Measurements from ENCODE around the gene ARSI. TPM values are rescaled to one million over a fixed set of nuclear protein-coding genes. Genes with fewer than 3 reads are reported as not detected.

Gene ARSI
- polyA plus RNA-seq, 1 of the 3 experiments (the other 2 are of a cell fraction): 0.20 TPM

GRCh38 chr5:150321784-150322183, 19.1 kb upstream of the ARSI start:
- no peaks in the 10 kb centered on the region for H3K27me3 ChIP-seq (ENCODE audit: insufficient read depth)
- H3K4me3 ChIP-seq (ENCODE audit: low read depth in 2 of 2, low read length in 1 of 2): no peak overlapping the region
- ChIA-PET POLR2A (interaction anchor here (0.6 kb wide), 1 partner anchor 12 kb away, joined by 3 read pairs; no protein-coding TSS in a partner anchor), CTCF (interaction anchor here (0.7 kb wide), 1 partner anchor 18 kb away, joined by 4 read pairs; no protein-coding TSS in a partner anchor)
- peak overlapping the region in 1 of 2 experiments; percentile 23; a peak in 2 of 4 replicates for H3K27ac ChIP-seq (ENCODE audit: low read depth in 2 of 2, low read length in 1 of 2)
- no peak for DNase-seq
- H3K4me1 ChIP-seq (ENCODE audit: control insufficient read depth in 1 of 2, insufficient read depth in 2 of 2, low read depth in 1 of 2, low read length in 1 of 2): peaks cover 25 to 27% of the 10 kb centered on the region in 2 experiments
- H3K9me2 ChIP-seq: no peaks in the 10 kb centered on the region
- no peak overlapping the region for H3K9ac ChIP-seq
- H3K4me2 ChIP-seq: no peak overlapping the region
- H2AFZ ChIP-seq (ENCODE audit: low read depth): no peak overlapping the region
- no peaks in the 10 kb centered on the region for H3K36me3 ChIP-seq (replicated peaks in 1 of 2; ENCODE audit: control insufficient read depth in 1 of 2, insufficient read depth in 2 of 2, low read length in 1 of 2)
- H3K79me2 ChIP-seq (ENCODE audit: insufficient read depth): no peaks in the 10 kb centered on the region
- H3F3A ChIP-seq (replicated peaks; ENCODE audit: insufficient read depth): peaks cover 26% of the 10 kb centered on the region
- H4K20me1 ChIP-seq (ENCODE audit: insufficient read depth): no peaks in the 10 kb centered on the region
- H3K9me3 ChIP-seq: no peaks in the 10 kb centered on the region
- 95% methylated on average over 1 of the region's 1 CpG for WGBS (ENCODE audit: low lambda C conversion rate)
- no peak for TF ChIP-seq RAD21 (IDR thresholded peaks at IDR 0.05; ENCODE audit: low read length)
- TF ChIP-seq MXI1 (IDR thresholded peaks at IDR 0.05; ENCODE audit: low read depth, low read length): no peak
- no peak for TF ChIP-seq TEAD4 (IDR thresholded peaks at IDR 0.05; ENCODE audit: borderline replicate concordance, insufficient read depth)
- no peak for TF ChIP-seq YY1 (IDR thresholded peaks at IDR 0.05; ENCODE audit: low read depth)
- TF ChIP-seq FOXJ3 (CRISPR knock-in tag; IDR thresholded peaks at IDR 0.05): no peak
- TF ChIP-seq USF1 (IDR thresholded peaks at IDR 0.05; ENCODE audit: borderline replicate concordance, low read depth): no peak
- TF ChIP-seq RCOR1 (IDR thresholded peaks at IDR 0.05; ENCODE audit: low read length): no peak
- no peak for TF ChIP-seq IRF3 (IDR thresholded peaks at IDR 0.05; ENCODE audit: low read depth, low read length)
- TF ChIP-seq MEF2A (IDR thresholded peaks at IDR 0.05; ENCODE audit: borderline replicate concordance, low read depth): no peak
- no peak for TF ChIP-seq GABPA (IDR thresholded peaks at IDR 0.05; ENCODE audit: low read depth)
- TF ChIP-seq CTCF (IDR thresholded peaks at IDR 0.05): no peak
- TF ChIP-seq SMC3 (IDR thresholded peaks at IDR 0.05; ENCODE audit: low read depth, low read length): no peak
- TF ChIP-seq USF2 (IDR thresholded peaks at IDR 0.05; ENCODE audit: borderline replicate concordance, low read depth, low read length): no peak
- TF ChIP-seq SIN3A (IDR thresholded peaks at IDR 0.05; ENCODE audit: borderline replicate concordance, low read depth, low read length): no peak
